GM19193 (cell line): ENCODE data around the gene GPX2.

Experiments
- POLR2A ChIP-seq: IDR thresholded peaks from 4 replicates; pipeline ENCODE4 v1.6.1; 2011; ENCODE audit not compliant: insufficient read depth, insufficient read length; ENCODE audit errors: extremely low read depth

GPX2 gene

DNA sequence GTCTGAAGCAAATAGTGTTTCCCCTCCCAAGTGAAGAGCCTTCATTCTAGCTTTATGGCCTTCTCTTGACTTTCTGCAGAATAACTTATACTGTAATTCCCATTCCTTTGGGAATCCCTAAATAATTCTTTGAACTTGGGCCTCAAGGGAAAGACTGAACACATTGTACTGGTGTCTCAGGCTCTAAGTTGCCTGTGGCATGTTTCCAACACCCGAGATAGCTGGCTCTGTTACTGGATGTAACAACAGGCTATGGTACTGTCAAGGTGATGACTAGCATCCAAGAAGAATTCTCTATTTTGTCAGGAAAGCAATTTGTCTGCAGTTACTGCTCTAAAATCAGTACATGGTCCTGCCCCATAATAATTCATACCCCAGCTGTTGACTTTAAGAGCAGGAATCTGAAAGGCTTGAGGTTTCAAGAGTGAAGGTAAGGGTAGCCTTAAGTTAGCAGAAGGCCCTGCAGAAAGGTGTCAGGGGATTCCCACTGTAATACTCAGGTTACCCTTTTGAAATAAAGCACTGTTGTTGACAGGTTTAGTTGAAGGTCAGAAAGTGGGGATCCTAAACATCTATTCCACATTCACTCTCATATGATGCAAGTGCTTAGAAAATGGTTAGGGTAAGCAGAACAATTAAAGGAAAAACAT lies 5.2 kb downstream of the GPX2 start:
- TF ChIP-seq POLR2A: no peak

DNA sequence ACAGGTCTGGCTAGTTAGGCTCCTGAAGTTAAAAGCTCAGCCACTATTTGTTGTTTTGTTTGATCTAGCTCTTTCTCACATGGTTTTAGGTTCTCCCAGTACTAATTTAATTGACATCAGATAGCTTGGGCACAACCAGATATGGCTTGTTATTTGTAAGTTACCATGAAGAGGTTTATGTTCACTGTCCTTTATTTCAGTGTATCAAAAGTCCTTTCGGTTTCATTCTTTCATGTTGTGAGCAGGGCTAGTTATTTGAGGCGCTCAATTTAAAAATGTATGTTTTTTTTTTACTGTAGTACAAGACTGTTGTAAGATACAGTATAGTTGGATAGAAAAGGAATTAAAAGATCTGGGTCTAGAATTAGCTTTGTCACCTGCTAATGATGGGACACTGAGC lies 7.0 kb downstream of the GPX2 start:
- TF ChIP-seq POLR2A: no peak

DNA sequence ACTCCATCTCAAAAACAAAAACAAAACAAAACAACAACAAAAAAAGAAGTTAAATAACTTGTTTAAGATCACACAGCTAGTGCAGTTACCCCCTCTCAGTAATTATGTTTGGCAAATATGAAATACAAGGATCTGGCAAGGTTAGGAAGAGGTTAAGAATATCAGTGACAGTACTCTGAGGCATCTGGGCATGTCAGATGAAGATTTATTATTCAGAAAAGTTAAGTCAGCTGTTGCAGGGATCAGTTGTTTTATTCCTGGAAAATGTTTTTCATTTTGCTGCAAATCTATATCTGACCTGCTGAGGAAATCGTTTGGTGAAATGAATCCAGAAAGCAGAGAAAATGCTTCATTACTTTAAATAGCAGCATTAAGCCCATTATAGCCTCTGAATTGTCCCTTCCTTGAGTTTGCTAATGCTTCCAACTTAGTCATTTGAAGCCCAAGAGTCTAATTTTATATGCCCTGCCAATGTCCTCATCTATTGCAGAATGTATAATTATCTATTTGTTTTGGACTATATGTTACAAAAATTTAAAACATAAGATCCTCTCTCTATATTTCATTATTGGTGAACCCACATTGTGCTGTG lies 8.1 kb downstream of the GPX2 start:
- TF ChIP-seq POLR2A: no peak

DNA sequence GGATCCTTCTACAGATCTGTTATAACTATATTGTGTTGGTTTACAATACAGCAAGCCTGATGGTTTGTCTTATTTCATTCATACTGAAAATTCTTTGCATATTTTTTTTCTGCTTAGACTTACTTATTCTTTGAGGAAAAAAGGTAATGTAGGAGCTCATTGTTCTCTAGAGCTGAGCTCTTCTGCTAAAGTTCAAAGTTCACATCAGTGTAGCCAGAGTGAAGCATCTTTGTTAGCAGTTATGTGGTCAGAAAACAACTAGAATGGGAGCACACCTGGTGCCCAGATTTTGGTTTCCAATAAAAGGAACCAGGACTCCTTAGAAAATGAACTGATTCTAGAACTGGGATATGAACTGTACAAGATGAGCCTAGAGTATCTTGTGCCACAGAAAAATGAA lies 10.3 kb downstream of the GPX2 start:
- TF ChIP-seq POLR2A: no peak

DNA sequence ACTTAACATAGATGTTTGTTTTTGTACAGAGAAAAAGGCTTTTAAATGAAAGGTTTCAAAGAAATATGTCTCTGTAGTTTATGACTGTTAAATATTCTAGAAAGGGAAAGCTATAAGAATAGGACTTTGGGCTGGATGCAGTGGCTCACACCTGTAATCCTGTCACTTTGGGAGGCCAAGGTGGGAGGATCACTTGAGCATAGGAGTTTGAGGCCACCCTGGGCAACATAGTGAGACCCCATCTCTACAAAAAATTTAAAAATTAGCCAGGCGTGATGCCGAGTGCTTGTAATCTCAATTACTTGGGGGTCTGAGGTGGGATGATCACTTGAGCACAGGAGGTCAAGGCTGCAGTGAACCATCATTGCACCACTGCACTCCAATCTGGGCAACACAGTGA lies 11.4 kb downstream of the GPX2 start:
- TF ChIP-seq POLR2A: no peak

DNA sequence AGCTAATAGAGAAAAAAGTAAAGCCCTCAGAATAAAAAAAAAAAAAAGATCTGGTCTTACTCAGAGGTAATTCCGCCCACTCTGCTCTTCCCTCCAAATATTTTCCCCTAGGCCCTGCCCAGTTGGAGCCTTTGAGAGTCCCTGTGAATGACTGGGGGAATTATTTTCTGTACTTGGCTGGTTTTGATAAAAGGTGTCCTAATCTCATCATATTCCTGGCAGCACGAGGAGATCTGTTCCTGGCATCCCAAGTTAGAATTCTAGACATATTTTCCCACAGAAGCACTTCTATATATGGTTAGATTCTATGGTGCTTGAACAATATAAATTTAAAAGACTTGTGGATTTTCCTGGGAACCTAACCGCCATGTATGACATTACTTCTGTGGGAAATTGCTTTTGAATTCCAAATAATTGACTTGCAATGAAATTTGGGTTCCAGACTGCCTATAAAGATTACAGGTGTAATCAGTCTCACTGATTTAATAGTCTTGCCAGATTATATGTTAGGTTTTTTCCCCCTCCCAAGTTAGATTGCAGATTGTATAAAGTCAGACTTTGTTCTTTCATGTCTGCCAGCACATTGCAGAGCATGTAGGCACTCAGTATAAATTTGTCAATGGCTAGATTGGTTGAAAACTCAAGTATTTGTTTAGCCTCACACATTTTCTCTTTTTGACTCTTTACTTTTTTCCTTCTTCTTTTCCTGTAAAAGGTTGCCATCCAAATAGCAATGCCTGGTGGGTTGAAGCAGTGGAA lies 12.3 kb downstream of the GPX2 start:
- TF ChIP-seq POLR2A: no peak

DNA sequence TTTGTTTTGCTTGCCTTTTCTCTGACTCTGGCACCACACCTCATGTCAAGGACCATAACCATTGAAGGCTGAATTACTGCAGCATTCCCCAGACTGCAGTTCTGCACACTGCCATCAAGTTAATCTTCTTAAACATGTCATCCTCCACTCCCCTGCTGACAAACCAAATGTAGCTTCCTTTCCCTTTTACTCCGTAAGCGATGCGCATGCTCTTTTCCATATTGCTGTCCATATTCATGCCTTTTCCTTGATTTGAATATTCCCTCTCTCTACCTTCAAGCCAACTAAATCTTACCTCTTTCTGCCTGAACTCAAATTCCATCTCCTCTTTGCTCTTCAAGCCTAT lies 13.6 kb downstream of the GPX2 start:
- no peak for TF ChIP-seq POLR2A

DNA sequence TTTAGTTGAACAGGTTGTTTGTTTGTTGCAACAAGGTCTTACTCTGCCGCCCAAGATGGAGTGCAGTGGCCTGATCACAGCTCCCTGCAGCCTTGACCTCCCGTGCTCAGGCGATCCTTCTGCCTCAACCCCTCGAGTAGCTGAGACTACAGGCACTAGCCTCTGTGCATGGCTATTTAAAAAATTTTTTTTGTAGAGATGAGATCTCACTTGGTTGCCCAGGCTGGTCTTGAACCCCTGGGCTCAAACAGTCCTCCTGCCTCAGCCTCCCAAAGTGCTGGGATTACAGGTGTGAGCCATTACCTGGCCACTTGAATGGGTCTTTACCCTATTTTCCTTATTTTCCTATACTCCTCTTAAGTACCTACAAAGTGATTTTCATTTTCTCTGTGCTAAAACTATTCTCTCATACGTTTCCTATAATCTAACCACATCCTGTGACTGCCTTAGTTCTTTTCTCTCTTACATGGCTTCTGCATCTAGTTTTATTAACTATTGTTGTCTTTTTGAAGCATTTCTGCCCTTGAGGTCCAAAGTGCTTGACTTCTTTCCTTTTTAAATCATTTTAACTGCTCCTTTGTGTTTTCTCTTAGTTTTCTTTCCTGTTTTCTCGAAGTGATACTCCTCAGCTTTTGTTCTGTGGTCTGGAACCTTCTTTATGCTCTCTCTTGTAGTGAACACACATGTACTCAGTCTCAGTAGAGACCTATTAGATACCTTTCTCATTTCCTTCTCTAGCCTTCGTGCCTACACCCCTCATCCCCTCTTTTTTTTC lies 14.1 kb downstream of the GPX2 start:
- no peak for TF ChIP-seq POLR2A

DNA sequence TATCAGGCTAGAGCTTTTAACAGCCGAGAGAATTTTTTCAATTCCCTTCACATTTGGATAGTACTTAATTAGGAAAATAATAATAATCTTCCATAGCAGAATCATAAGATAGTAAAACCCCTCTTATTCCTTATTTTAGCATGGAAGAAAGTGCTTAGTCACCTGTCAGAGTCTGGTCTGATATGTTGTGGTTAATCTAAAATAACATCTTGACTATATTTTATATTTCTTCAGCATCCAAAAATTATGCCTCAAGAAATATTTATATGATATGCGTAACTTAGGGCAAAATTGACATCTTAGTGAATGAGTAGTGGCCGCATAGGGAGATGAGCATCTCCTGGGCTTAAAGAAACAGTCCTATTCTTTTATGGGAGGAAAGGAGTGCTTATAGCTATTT lies 15.5 kb downstream of the GPX2 start:
- no peak for TF ChIP-seq POLR2A

DNA sequence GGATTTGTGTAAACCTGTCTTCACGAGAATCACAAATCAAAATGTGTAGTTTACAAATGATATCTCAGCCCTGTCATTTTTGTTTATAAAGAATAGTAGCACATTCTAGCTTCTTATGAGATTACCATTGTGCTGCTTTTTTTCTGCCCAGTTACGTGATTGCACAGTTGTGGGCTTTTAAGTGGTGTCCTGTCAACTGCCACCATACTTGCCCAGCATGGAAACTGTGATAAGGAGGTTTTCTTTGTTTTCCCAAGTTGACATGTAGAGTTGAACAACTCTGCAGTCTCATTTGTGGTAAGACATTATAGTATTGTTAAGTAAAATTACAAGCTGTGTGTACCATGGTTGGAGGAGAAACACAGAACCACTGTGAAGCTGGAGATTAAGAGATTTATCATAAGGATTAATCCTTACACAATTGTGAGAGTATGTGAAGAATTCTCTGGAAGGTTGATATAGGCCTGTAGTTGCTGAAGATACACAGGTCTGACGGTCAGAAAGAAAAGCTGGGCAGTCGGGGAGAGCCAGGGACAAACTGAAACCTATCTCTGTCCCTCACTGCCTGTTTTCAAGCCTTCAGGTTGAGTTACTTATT lies 16.0 kb downstream of the GPX2 start:
- TF ChIP-seq POLR2A: no peak

DNA sequence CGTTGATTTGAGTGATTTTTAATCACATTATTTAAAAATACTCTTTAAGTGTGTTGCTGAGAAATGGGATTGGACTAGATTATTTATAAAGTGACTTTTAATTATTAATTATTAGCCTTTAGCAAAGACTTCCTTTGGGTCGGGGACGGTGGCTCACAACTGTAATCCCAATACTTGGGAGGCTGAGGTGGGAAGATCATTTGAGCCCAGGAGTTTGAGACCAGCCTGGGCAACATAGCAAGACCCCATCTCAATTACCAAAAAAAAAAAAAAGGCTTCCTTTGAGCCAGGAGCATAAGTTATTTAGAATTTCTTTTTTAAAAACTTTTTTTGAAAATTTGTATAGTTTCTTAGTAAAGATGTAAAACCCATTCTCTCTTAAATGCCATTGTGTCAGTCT lies 19.5 kb downstream of the GPX2 start:
- TF ChIP-seq POLR2A: no peak

DNA sequence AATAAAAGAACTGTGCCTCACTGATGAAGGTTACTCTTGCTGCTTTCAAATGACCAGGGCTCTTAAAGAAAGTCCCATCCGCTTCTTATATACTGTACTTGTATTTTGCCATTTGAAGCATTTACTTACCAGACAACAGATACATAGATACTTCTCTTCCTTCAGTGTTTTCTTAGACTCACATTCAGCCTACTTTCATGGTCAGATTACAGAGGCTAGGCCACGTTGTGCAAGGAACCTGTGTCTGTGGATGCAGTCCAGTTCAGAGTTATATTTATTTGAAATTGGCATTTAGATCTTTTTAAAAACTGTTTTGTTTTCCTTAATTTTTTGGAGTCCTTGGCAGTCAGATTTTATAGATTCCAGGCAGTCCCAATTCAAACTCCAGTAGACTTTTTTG lies 22.1 kb downstream of the GPX2 start:
- no peak for TF ChIP-seq POLR2A

DNA sequence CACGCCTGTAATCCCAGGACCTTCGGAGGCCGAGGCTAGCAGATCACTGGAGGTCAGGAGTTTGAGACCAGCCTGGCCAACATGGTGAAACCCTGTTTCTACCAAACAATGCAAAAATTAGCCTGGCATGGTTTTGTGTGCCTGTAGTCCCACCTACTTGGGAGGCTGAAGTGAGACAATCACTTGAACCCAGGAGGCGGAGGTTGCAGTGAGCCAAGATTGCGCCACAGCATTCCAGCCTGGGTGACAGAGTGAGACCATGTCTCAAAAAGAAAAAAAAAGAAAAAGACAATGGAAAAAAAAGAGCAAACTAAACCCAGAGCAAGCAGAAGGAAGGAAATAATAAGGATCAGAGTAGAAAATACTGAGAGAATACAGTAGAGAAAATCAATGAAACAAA lies 22.9 kb downstream of the GPX2 start:
- no peak for TF ChIP-seq POLR2A

DNA sequence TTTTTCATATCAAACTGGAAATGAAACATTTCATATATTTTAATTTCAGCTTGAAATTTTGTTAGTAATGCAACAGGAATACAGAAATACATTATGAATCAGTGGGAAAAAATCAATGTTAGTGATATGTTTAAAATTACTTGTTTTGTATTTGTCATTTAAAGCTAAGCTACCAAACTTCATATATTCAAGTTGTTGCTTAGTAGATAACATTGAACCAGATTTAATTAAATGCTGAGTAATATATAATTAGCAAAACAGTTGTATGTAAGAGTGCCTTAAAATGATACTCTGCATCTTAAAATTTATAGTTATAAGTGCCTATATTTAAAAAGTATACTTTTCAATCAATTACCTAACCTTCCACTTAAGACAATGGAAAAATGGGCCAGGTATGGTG lies 23.3 kb downstream of the GPX2 start:
- no peak for TF ChIP-seq POLR2A

DNA sequence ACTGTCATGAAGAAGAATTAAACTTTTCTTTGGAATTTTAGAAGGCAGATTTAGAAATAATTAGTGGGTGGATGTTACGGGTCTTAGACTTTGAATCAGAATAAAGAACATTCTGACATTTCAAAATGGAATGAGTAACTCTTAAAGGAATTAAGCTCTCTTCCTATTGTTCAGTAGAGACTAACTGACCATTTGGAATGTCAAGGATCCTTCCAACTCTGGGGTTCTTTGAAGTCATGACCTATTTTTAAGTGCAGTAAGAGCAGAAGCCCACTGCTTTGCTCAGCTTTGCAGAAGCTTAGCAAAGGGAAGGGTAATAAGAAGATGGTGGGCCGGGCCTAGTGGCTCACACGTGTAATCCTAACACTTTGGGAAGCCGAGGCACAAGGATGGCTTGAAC lies 24.3 kb downstream of the GPX2 start:
- TF ChIP-seq POLR2A: no peak
